GM23248 (cell line): ENCODE measurements around the gene LPIN3. TPM values are rescaled to one million over a fixed set of nuclear protein-coding genes. Genes with fewer than 3 reads are reported as not detected.

Experiments
- DNase-seq: peaks from one replicate; pipeline ENCODE4 v3.0.0-alpha.2; 2015
- H2AFZ ChIP-seq: fragments of 200-600 bp; sonication (generic); 2 replicates; pipeline ENCODE4 v1.6.1; 2016; ENCODE audit warnings: antibody characterized with exemption
- H3F3A ChIP-seq: fragments of 200-600 bp; sonication (generic); 2 replicates; pipeline ENCODE4 v1.6.1; 2016; ENCODE audit warnings: mild to moderate bottlenecking, antibody characterized with exemption, mixed run types; ENCODE audit not compliant: insufficient read depth
- H3K27ac ChIP-seq: fragments of 200-600 bp; sonication (generic); 2 replicates; pipeline ENCODE4 v1.5.1; 2016; ENCODE audit warnings: mild to moderate bottlenecking
- H3K27me3 ChIP-seq: fragments of 200-600 bp; sonication (generic); replicated peaks from 2 replicates; pipeline ENCODE4 v1.6.1; 2016; ENCODE audit warnings: mild to moderate bottlenecking; ENCODE audit not compliant: insufficient read depth
- H3K36me3 ChIP-seq: fragments of 200-600 bp; sonication (generic); 2 replicates; pipeline ENCODE4 v1.6.1; 2016; ENCODE audit warnings: low read depth, mild to moderate bottlenecking
- H3K4me1 ChIP-seq: fragments of 200-600 bp; sonication (generic); 2 replicates; pipeline ENCODE4 v1.6.1; 2016; ENCODE audit warnings: mild to moderate bottlenecking; ENCODE audit not compliant: insufficient read depth
- H3K4me2 ChIP-seq: fragments of 200-600 bp; sonication (generic); one replicate; pipeline ENCODE4 v1.6.1; 2016; ENCODE audit warnings: mild to moderate bottlenecking; ENCODE audit not compliant: unreplicated experiment
- H3K4me3 ChIP-seq: fragments of 200-600 bp; sonication (generic); 2 replicates; pipeline ENCODE4 v1.5.1; 2016; ENCODE audit warnings: mild to moderate bottlenecking
- H3K79me2 ChIP-seq: fragments of 200-600 bp; sonication (generic); 2 replicates; pipeline ENCODE4 v1.6.1; 2016; ENCODE audit warnings: mild to moderate bottlenecking; ENCODE audit not compliant: insufficient read depth
- H3K9ac ChIP-seq: fragments of 200-600 bp; sonication (generic); 2 replicates; pipeline ENCODE4 v1.6.1; 2016; ENCODE audit warnings: mild to moderate bottlenecking
- H3K9me2 ChIP-seq: fragments of 200-600 bp; sonication (generic); 2 replicates; pipeline ENCODE4 v1.6.1; 2016; ENCODE audit warnings: mixed run types, mild to moderate bottlenecking, moderate library complexity; ENCODE audit not compliant: insufficient read depth
- H3K9me3 ChIP-seq: fragments of 200-600 bp; sonication (generic); one replicate; pipeline ENCODE4 v1.6.1; 2017; ENCODE audit warnings: low read depth
- H4K20me1 ChIP-seq: fragments of 200-600 bp; sonication (generic); 2 replicates; pipeline ENCODE4 v1.6.0; 2016; ENCODE audit not compliant: insufficient read depth
- EZH2 ChIP-seq: fragments of 200-600 bp; sonication (generic); IDR thresholded peaks from 2 replicates; pipeline ENCODE4 v1.6.1; 2018; ENCODE audit warnings: antibody characterized with exemption, mild to moderate bottlenecking; ENCODE audit not compliant: insufficient read depth, poor library complexity, severe bottlenecking
- EZH2phosphoT487 ChIP-seq: fragments of 200-600 bp; sonication (generic); IDR thresholded peaks from 2 replicates; pipeline ENCODE4 v1.6.1; 2018; ENCODE audit warnings: antibody characterized with exemption, moderate library complexity, mild to moderate bottlenecking, low read depth; ENCODE audit not compliant: insufficient read depth
- WGBS, 2 experiments: methylation state at CpG; one replicate each; pipeline ENCODE4 v1.1.6; 2015 to 2017; ENCODE audit warnings: low lambda C conversion rate in 2 of 2, low coverage in 1 of 2; ENCODE audit errors: missing lambda C conversion rate in 2 of 2; 5-methylcytosine and 5-hydroxymethylcytosine counted together
- in situ Hi-C: fragments of 300-500 bp; cut with MboI; formaldehyde crosslinking; loops from 2 replicates; pipeline ENCODE4 v1.15.0; 2020
- polyA plus RNA-seq: library from polyadenylated mRNA; unstranded; fragments of >200 nt; fragmentation: Nextera tagmentation; extraction: Ambion mirVana; gene quantifications from 2 replicates; pipeline ENCODE4 v1.2.1, GENCODE V29; 2016
- total RNA-seq: library from RNA; depleted of rRNA; stranded (reverse); fragments of >200 nt; shearing (Covaris generic); gene quantifications from 2 replicates; pipeline ENCODE4 v1.2.3, GENCODE V29; 2014

The LPIN3 gene
- total and polyA plus RNA-seq, 2 experiments from 2014 or later = 11.5 to 13.0 TPM

GRCh38 chr20:41355192-41355591, 14.6 kb downstream of the LPIN3 start:
- Histone ChIP-seq H3K4me3 (no peak overlapping the region), H2AFZ (no peak overlapping the region), H3K36me3 (no peaks in the 10 kb centered on the region), H3K27ac (no peak overlapping the region), H3K9me2 (no peaks in the 10 kb centered on the region), H3K79me2 (no peaks in the 10 kb centered on the region), H3K9ac (no peak overlapping the region), H3K4me1 (no peaks in the 10 kb centered on the region), H3K27me3 (no peaks in the 10 kb centered on the region), H3F3A (no peaks in the 10 kb centered on the region), H4K20me1 (no peaks in the 10 kb centered on the region), H3K4me2 (no peak overlapping the region), H3K9me3 (no peaks in the 10 kb centered on the region)
- 94 to 95% methylated on average over 3 of the region's 3 CpGs for WGBS, 2 experiments
- no peak for DNase-seq
- no peak for TF ChIP-seq EZH2
- TF ChIP-seq EZH2phosphoT487 = no peak
- in situ Hi-C loops = no loop called here

DNA sequence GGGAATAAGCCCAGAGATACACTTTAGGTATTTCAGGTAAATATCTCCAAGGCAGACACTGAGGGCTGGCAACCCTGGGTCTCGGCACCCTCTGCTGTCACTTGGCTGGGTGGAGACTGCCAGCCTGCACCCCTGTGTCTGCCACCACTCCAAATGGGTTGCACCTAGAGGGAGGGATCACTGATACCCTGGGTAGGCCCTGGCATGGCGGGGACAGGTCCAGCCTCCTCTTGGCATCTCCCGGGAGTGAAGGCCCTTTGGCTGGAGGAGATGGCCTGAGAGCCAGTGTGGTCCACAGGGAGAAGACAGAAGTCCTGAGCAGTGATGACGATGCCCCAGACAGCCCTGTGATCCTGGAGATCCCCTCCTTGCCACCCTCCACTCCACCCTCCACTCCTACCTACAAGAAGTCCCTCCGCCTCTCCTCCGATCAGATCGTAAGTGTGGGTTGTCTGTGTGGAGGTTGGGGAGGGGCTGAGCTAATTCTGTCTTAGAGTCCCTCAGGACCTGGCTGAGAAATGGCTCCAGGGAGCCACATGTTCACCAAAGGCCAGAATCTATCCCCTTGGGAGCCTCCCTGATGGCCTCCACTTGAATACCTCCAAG, 15.1 kb downstream of the LPIN3 start:
- H3F3A ChIP-seq = no peaks in the 10 kb centered on the region
- in situ Hi-C loops = no loop called here
- H3K9ac ChIP-seq = no peak overlapping the region
- TF ChIP-seq EZH2 = no peak
- TF ChIP-seq EZH2phosphoT487 = no peak
- no peaks in the 10 kb centered on the region for H3K4me1 ChIP-seq
- no peaks in the 10 kb centered on the region for H3K27me3 ChIP-seq
- H3K27ac ChIP-seq = no peak overlapping the region
- no peaks in the 10 kb centered on the region for H3K36me3 ChIP-seq
- H3K79me2 ChIP-seq = no peaks in the 10 kb centered on the region
- no peaks in the 10 kb centered on the region for H4K20me1 ChIP-seq
- DNase-seq = no peak
- no peaks in the 10 kb centered on the region for H3K9me3 ChIP-seq
- H2AFZ ChIP-seq = no peak overlapping the region
- H3K4me3 ChIP-seq = no peak overlapping the region
- H3K4me2 ChIP-seq = no peak overlapping the region
- WGBS, 2 experiments = 95% methylated on average over 5 to 7 of the region's 7 CpGs
- no peaks in the 10 kb centered on the region for H3K9me2 ChIP-seq

- no peaks in the 10 kb centered on the region for H3K36me3 ChIP-seq
- no peaks in the 10 kb centered on the region for H3F3A ChIP-seq
- H3K4me2 ChIP-seq = no peak overlapping the region
- in situ Hi-C loops = no loop called here
- H2AFZ ChIP-seq = no peak overlapping the region
- H3K4me3 ChIP-seq = no peak overlapping the region
- H3K27ac ChIP-seq = no peak overlapping the region
- H3K9ac ChIP-seq = no peak overlapping the region
- DNase-seq = no peak
- H3K9me2 ChIP-seq = no peaks in the 10 kb centered on the region
- WGBS, 2 experiments = 74 to 77% methylated on average over 13 of the region's 13 CpGs
- H3K27me3 ChIP-seq = no peaks in the 10 kb centered on the region
- H3K79me2 ChIP-seq = no peaks in the 10 kb centered on the region
- no peaks in the 10 kb centered on the region for H3K9me3 ChIP-seq
- TF ChIP-seq EZH2phosphoT487 (no peak), EZH2 (no peak)
- no peaks in the 10 kb centered on the region for H4K20me1 ChIP-seq
- H3K4me1 ChIP-seq = no peaks in the 10 kb centered on the region
These were observed 16.3 kb downstream of the LPIN3 start for GRCh38 chr20:41356951-41357350.

- Histone ChIP-seq H3K4me3 (no peak overlapping the region), H2AFZ (no peak overlapping the region), H3K36me3 (no peaks in the 10 kb centered on the region), H4K20me1 (no peaks in the 10 kb centered on the region), H3K4me2 (no peak overlapping the region), H3K27ac (no peak overlapping the region), H3K27me3 (no peaks in the 10 kb centered on the region), H3K9ac (no peak overlapping the region), H3K79me2 (no peaks in the 10 kb centered on the region), H3K4me1 (no peaks in the 10 kb centered on the region), H3K9me3 (no peaks in the 10 kb centered on the region), H3K9me2 (no peaks in the 10 kb centered on the region), H3F3A (no peaks in the 10 kb centered on the region)
- WGBS, 2 experiments = 83 to 84% methylated on average over 10 to 11 of the region's 11 CpGs
- TF ChIP-seq EZH2phosphoT487 (no peak), EZH2 (no peak)
- in situ Hi-C loops = no loop called here
- no peak for DNase-seq
These were observed 17.0 kb downstream of the LPIN3 start for GRCh38 chr20:41357424-41358163.
